Smooth muscle cell (in vitro differentiated cells): ENCODE measurements around the gene NELFB. TPM values are rescaled to one million over a fixed set of nuclear protein-coding genes. Genes with fewer than 3 reads are reported as not detected.

ENCODE experiments used
- DNase-seq: peaks from one replicate; lab custom pipeline; 2025; ENCODE audit not compliant: unreplicated experiment; lab: John Stamatoyannopoulos, UW
- H2AFZ ChIP-seq: fragments of 200-600 bp; sonication (generic); 2 replicates; pipeline ENCODE4 v1.6.0; 2016; ENCODE audit warnings: antibody characterized with exemption, low read depth, mild to moderate bottlenecking
- H3F3A ChIP-seq: fragments of 200-600 bp; sonication (generic); 2 replicates; pipeline ENCODE4 v1.6.0; 2017; ENCODE audit warnings: antibody characterized with exemption, low read depth
- H3K27ac ChIP-seq: fragments of 200-600 bp; sonication (generic); 2 replicates; pipeline ENCODE4 v1.5.1; 2016; ENCODE audit warnings: low read depth, mild to moderate bottlenecking
- H3K27me3 ChIP-seq: fragments of 200-600 bp; sonication (generic); 2 replicates; pipeline ENCODE4 v1.6.1; 2016; ENCODE audit warnings: low read depth, mild to moderate bottlenecking
- H3K36me3 ChIP-seq: fragments of 200-600 bp; sonication (generic); 2 replicates; pipeline ENCODE4 v1.5.1; 2016; ENCODE audit warnings: low read depth
- H3K4me1 ChIP-seq: fragments of 200-600 bp; sonication (generic); 2 replicates; pipeline ENCODE4 v1.5.1; 2016; ENCODE audit warnings: low read depth
- H3K4me2 ChIP-seq: fragments of 200-600 bp; sonication (generic); 2 replicates; pipeline ENCODE4 v1.6.0; 2016; ENCODE audit warnings: mild to moderate bottlenecking
- H3K4me3 ChIP-seq: fragments of 200-600 bp; sonication (generic); 2 replicates; pipeline ENCODE4 v1.5.1; 2016; ENCODE audit warnings: mild to moderate bottlenecking
- H3K79me2 ChIP-seq: fragments of 200-600 bp; sonication (generic); 2 replicates; pipeline ENCODE4 v1.6.0; 2016; ENCODE audit warnings: low read depth, mild to moderate bottlenecking
- H3K9ac ChIP-seq: fragments of 200-600 bp; sonication (generic); 2 replicates; pipeline ENCODE4 v1.6.0; 2016; ENCODE audit warnings: low read depth
- H3K9me3 ChIP-seq: fragments of 200-600 bp; sonication (generic); replicated peaks from 2 replicates; pipeline ENCODE4 v1.5.1; 2016; ENCODE audit warnings: low read depth
- H4K20me1 ChIP-seq: fragments of 200-600 bp; sonication (generic); 2 replicates; pipeline ENCODE4 v1.6.0; 2016; ENCODE audit warnings: low read depth
- CTCF ChIP-seq: fragments of 200-600 bp; sonication (generic); IDR thresholded peaks from 2 replicates; pipeline ENCODE4 v1.5.1; 2017; ENCODE audit warnings: borderline replicate concordance, mild to moderate bottlenecking, antibody characterized with exemption; ENCODE audit not compliant: insufficient read depth, poor library complexity, severe bottlenecking
- WGBS: methylation state at CpG from one replicate; pipeline ENCODE4 v1.1.7; 2016; ENCODE audit warnings: low lambda C conversion rate; 5-methylcytosine and 5-hydroxymethylcytosine counted together
- polyA plus RNA-seq: library from polyadenylated mRNA; unstranded; fragments of >200 nt; fragmentation: Nextera tagmentation; extraction: Ambion mirVana; gene quantifications from 2 replicates; pipeline ENCODE4 v1.2.1, GENCODE V29; 2016
- total RNA-seq: library from RNA; depleted of rRNA; stranded (reverse); fragments of >200 nt; gene quantifications from 2 replicates; pipeline ENCODE4 v1.2.3, GENCODE V29; 2014

The NELFB gene
- total and polyA plus RNA-seq, 2 experiments from 2014 or later: 23.3 to 60.9 TPM

- Histone ChIP-seq H3K4me1 (no peaks in the 10 kb centered on the region), H3K4me2 (no peak overlapping the region), H3K9me3 (no peaks in the 10 kb centered on the region), H4K20me1 (no peaks in the 10 kb centered on the region), H3K9ac (no peak overlapping the region), H3F3A (no peaks in the 10 kb centered on the region), H3K79me2 (no peaks in the 10 kb centered on the region), H3K27me3 (no peaks in the 10 kb centered on the region), H3K4me3 (no peak overlapping the region), H2AFZ (no peak overlapping the region), H3K27ac (no peak overlapping the region), H3K36me3 (no peaks in the 10 kb centered on the region)
- DNase-seq: no peak
- WGBS: 97% methylated on average over 22 of the region's 22 CpGs
- TF ChIP-seq CTCF: no peak
These were observed 39.7 kb upstream of the NELFB start for GRCh38 chr9:137215196-137215986.

- Histone ChIP-seq H3K79me2 (no peaks in the 10 kb centered on the region), H4K20me1 (no peaks in the 10 kb centered on the region), H3K4me1 (no peaks in the 10 kb centered on the region), H3K27ac (no peak overlapping the region), H3K27me3 (no peaks in the 10 kb centered on the region), H3K9me3 (no peaks in the 10 kb centered on the region), H2AFZ (no peak overlapping the region), H3K4me3 (no peak overlapping the region), H3F3A (no peaks in the 10 kb centered on the region), H3K4me2 (peak overlapping the region; percentile 70), H3K36me3 (no peaks in the 10 kb centered on the region), H3K9ac (no peak overlapping the region)
- 93% methylated on average over 25 of the region's 30 CpGs for WGBS
- TF ChIP-seq CTCF: no peak
- DNase-seq: no peak
These were observed 38.8 kb upstream of the NELFB start for GRCh38 chr9:137216188-137216965.

GRCh38 chr9:137217276-137218211 lies 37.6 kb upstream of the NELFB start:
- 52% methylated on average over 33 of the region's 36 CpGs for WGBS
- peak; percentile 21 for DNase-seq
- H3K79me2 ChIP-seq: no peaks in the 10 kb centered on the region
- H3K4me1 ChIP-seq: peaks cover 3% of the 10 kb centered on the region
- H3K4me2 ChIP-seq: peak overlapping the region; percentile 70
- H3K9me3 ChIP-seq: no peaks in the 10 kb centered on the region
- no peak overlapping the region for H2AFZ ChIP-seq
- TF ChIP-seq CTCF: no peak
- H4K20me1 ChIP-seq: no peaks in the 10 kb centered on the region
- H3K36me3 ChIP-seq: no peaks in the 10 kb centered on the region
- H3K27me3 ChIP-seq: no peaks in the 10 kb centered on the region
- H3K27ac ChIP-seq: peak overlapping the region; percentile 19
- H3F3A ChIP-seq: no peaks in the 10 kb centered on the region
- no peak overlapping the region for H3K9ac ChIP-seq
- peak overlapping the region; percentile 28 for H3K4me3 ChIP-seq
